ENCODE measurements around the gene CRYBA1. TPM values are rescaled to one million over a fixed set of nuclear protein-coding genes. Genes with fewer than 3 reads are reported as not detected.

Gene CRYBA1
- total RNA-seq, 1 experiment from 2014 or later: not detected

GRCh38 chr17:29291163-29291752 lies 44.6 kb downstream of the CRYBA1 start:
- ChIA-PET POLR2A (ENCODE audit: low non-redundant PET) (no interaction called here), CTCF (interaction anchor here (0.5 to 1.0 kb wide), 8 partner anchors 9 to 326 kb away, joined by 3 to 15 read pairs (median 4); no protein-coding TSS in a partner anchor)
- intact Hi-C loops (cut with micrococcal nuclease; ENCODE audit: unreplicated experiment): loop anchor here (5.0 kb wide), 1 partner anchor 144 kb away; no protein-coding TSS in a partner anchor
- Histone ChIP-seq H3K4me3 (ENCODE audit: low read depth, low read length, poor library complexity, severe bottlenecking) (peak overlapping the region; percentile 97), H3K27me3 (replicated peaks; ENCODE audit: insufficient read depth, low read depth, low read length, poor library complexity) (no peaks in the 10 kb centered on the region), H3K27ac (ENCODE audit: low read depth, low read length, poor library complexity, severe bottlenecking) (peak overlapping the region; percentile 89), H3K9me3 (ENCODE audit: low read depth, low read length, poor library complexity, severe bottlenecking) (no peaks in the 10 kb centered on the region), H3K36me3 (ENCODE audit: insufficient read depth, low read length, poor library complexity, severe bottlenecking) (peaks cover 43% of the 10 kb centered on the region), H3K4me1 (ENCODE audit: insufficient read depth, low read length, poor library complexity, severe bottlenecking) (peaks cover 28% of the 10 kb centered on the region)
- peak; percentile 84 for TF ChIP-seq CTCF (conservative IDR thresholded peaks at IDR 0.05; ENCODE audit: low read depth, low read length)
- TF ChIP-seq EZH2 (IDR thresholded peaks at IDR 0.05; ENCODE audit: borderline replicate concordance, low read depth, low read length, poor library complexity, severe bottlenecking): no peak
- peak; percentile 86 for DNase-seq (ENCODE audit: low spot score)
- BruUV-seq (replicated peaks): TSS peak; percentile 23

- TF ChIP-seq EZH2 (IDR thresholded peaks at IDR 0.05; ENCODE audit: borderline replicate concordance, low read depth, low read length, poor library complexity, severe bottlenecking) (no peak), CTCF (conservative IDR thresholded peaks at IDR 0.05; ENCODE audit: low read depth, low read length) (no peak)
- DNase-seq (ENCODE audit: low spot score): peak; percentile 66
- intact Hi-C loops (cut with micrococcal nuclease; ENCODE audit: unreplicated experiment): loop anchor here (5.0 kb wide), 1 partner anchor 145 kb away; no protein-coding TSS in a partner anchor
- CTCF ChIA-PET: interaction anchor here (0.6 to 1.0 kb wide), 2 partner anchors 143 to 176 kb away, joined by 3 to 21 read pairs; no protein-coding TSS in a partner anchor
- BruUV-seq (replicated peaks): no TSS peak
- H3K4me3 ChIP-seq (ENCODE audit: low read depth, low read length, poor library complexity, severe bottlenecking): peak overlapping the region; percentile 97
- peaks cover 28% of the 10 kb centered on the region for H3K4me1 ChIP-seq (ENCODE audit: insufficient read depth, low read length, poor library complexity, severe bottlenecking)
- no peaks in the 10 kb centered on the region for H3K27me3 ChIP-seq (replicated peaks; ENCODE audit: insufficient read depth, low read depth, low read length, poor library complexity)
- no peaks in the 10 kb centered on the region for H3K9me3 ChIP-seq (ENCODE audit: low read depth, low read length, poor library complexity, severe bottlenecking)
- POLR2A ChIA-PET (ENCODE audit: low non-redundant PET): no interaction called here
- H3K36me3 ChIP-seq (ENCODE audit: insufficient read depth, low read length, poor library complexity, severe bottlenecking): peaks cover 33% of the 10 kb centered on the region
- H3K27ac ChIP-seq (ENCODE audit: low read depth, low read length, poor library complexity, severe bottlenecking): peak overlapping the region; percentile 89
Measured at GRCh38 chr17:29292071-29292991, 45.7 kb downstream of the CRYBA1 start.

All from A673 (cell line).